ENCODE measurements around the gene FCHSD2.

DNA sequence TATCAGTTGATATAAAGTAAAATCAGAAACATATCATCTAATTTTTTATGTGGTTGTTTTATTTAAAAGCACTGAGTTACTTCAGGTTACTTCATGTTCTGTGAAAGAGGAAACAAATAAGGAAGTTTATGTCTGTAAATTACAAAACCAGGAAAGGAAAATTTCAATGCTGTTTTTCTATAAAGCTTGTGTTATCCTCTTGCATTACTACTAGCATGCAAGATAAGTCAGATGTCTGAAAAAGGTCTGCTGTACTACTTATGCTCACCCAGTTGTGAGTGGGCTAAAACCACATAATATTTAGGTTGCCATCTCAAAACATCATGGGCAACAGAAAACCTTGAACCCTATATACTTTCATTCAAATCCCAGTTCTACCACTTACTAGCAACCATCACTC lies 206.4 kb downstream of the FCHSD2 start:
- TF ChIP-seq, protein P1, sequence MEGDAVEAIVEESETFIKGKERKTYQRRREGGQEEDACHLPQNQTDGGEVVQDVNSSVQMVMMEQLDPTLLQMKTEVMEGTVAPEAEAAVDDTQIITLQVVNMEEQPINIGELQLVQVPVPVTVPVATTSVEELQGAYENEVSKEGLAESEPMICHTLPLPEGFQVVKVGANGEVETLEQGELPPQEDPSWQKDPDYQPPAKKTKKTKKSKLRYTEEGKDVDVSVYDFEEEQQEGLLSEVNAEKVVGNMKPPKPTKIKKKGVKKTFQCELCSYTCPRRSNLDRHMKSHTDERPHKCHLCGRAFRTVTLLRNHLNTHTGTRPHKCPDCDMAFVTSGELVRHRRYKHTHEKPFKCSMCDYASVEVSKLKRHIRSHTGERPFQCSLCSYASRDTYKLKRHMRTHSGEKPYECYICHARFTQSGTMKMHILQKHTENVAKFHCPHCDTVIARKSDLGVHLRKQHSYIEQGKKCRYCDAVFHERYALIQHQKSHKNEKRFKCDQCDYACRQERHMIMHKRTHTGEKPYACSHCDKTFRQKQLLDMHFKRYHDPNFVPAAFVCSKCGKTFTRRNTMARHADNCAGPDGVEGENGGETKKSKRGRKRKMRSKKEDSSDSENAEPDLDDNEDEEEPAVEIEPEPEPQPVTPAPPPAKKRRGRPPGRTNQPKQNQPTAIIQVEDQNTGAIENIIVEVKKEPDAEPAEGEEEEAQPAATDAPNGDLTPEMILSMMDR (IDR thresholded peaks at IDR 0.05) = no peak
- TF ChIP-seq POLR2A (IDR thresholded peaks at IDR 0.05) = no peak
